ENCODE results near the gene KIF16B.
A peak's percentile ranks its signal among the peaks of the same experiment; 100 is the strongest.

The KIF16B gene

GRCh38 chr20:16423311-16424212, 149.7 kb downstream of the KIF16B start:
- Histone ChIP-seq H3K18ac (ENCODE audit: low read depth in 1 of 2, low read length in 2 of 2) (no peak overlapping the region), H3K9me3 (ENCODE audit: control insufficient read depth, low read length) (peaks cover 9% of the 10 kb centered on the region), H2AK5ac (ENCODE audit: low read length, severe bottlenecking) (no peak overlapping the region), H3K4me2 (ENCODE audit: low read length, poor library complexity, severe bottlenecking) (no peak overlapping the region), H2BK15ac (ENCODE audit: low read depth, poor library complexity, severe bottlenecking) (no peak overlapping the region), H3K36me3 (ENCODE audit: control insufficient read depth in 1 of 2, insufficient read depth in 2 of 2, low read depth in 1 of 2, low read length in 2 of 2) (peaks cover 0 to 58% of the 10 kb centered on the region in 2 experiments), H3K23ac (ENCODE audit: low read length in 2 of 2) (no peak overlapping the region), H3K79me1 (replicated peaks; ENCODE audit: low read length, poor library complexity, severe bottlenecking) (no peaks in the 10 kb centered on the region), H3K27ac (ENCODE audit: low read length, poor library complexity, severe bottlenecking) (no peak overlapping the region), H3K4me1 (ENCODE audit: control insufficient read depth, insufficient read depth, low read depth, low read length) (no peaks in the 10 kb centered on the region), H2BK5ac (ENCODE audit: low read depth, low read length, poor library complexity, severe bottlenecking) (no peak overlapping the region), H3K4ac (ENCODE audit: low read depth in 1 of 2, low read length in 2 of 2) (no peak overlapping the region), H2BK120ac (ENCODE audit: low read depth, low read length) (no peak overlapping the region), H3K27me3 (ENCODE audit: control insufficient read depth in 1 of 2, insufficient read depth in 1 of 2, low read length in 2 of 2) (no peaks in the 10 kb centered on the region), H2BK12ac (ENCODE audit: low read length in 2 of 2) (no peak overlapping the region), H3K9ac (ENCODE audit: low read length) (no peak overlapping the region), H4K8ac (ENCODE audit: low read length) (no peak overlapping the region), H2AFZ (ENCODE audit: low read depth, low read length) (no peak overlapping the region), H4K91ac (ENCODE audit: low read length) (no peak overlapping the region), H3K4me3 (ENCODE audit: insufficient read depth in 1 of 2, low read depth in 1 of 2, low read length in 2 of 2) (no peak overlapping the region), H3K14ac (ENCODE audit: low read length in 2 of 2) (no peak overlapping the region)
- DNase-seq, result peak; percentile 71
- 89% methylated on average over 3 of the region's 4 CpGs for WGBS

DNA sequence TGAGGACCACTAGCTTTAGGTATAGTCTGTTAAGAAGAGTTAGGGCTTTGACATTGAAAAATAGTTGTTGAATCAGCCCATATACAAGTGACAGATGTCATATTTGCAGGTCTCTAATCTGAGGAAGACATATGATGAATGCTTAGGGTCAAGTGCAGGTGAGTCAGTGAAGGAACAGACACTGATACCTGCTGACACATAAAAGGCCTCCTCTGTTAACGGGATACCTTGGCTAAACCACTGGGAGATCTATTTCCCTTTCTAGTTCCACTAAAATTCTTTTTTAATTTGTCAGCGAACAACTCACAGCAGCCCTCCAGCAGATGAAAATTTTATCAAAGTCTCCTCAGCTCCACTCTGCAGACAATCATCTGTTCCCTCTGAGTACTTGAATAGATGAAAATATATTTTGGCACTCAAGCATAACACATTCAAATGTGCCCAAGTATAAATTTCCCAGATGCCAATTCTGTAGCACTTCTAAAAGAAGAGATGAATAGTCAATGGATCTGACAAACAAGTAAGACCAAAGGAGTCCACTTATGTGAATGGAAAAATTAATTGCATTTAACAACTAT, 154.0 kb downstream of the KIF16B start:
- H3K27me3 ChIP-seq (ENCODE audit: control insufficient read depth in 1 of 2, insufficient read depth in 1 of 2, low read length in 2 of 2), result no peaks in the 10 kb centered on the region
- no peak overlapping the region for H4K91ac ChIP-seq (ENCODE audit: low read length)
- H3K79me1 ChIP-seq (replicated peaks; ENCODE audit: low read length, poor library complexity, severe bottlenecking), result no peaks in the 10 kb centered on the region
- H3K18ac ChIP-seq (ENCODE audit: low read depth in 1 of 2, low read length in 2 of 2), result no peak overlapping the region
- no peak overlapping the region for H2AK5ac ChIP-seq (ENCODE audit: low read length, severe bottlenecking)
- peaks cover 4% of the 10 kb centered on the region for H3K4me1 ChIP-seq (ENCODE audit: control insufficient read depth, insufficient read depth, low read depth, low read length)
- no peak overlapping the region for H3K14ac ChIP-seq (ENCODE audit: low read length in 2 of 2)
- no peak for DNase-seq
- no peak overlapping the region for H3K9ac ChIP-seq (ENCODE audit: low read length)
- H2BK120ac ChIP-seq (ENCODE audit: low read depth, low read length), result no peak overlapping the region
- H3K23ac ChIP-seq (ENCODE audit: low read length in 2 of 2), result no peak overlapping the region
- H2BK12ac ChIP-seq (ENCODE audit: low read length in 2 of 2), result no peak overlapping the region
- no peak overlapping the region for H2BK5ac ChIP-seq (ENCODE audit: low read depth, low read length, poor library complexity, severe bottlenecking)
- H4K8ac ChIP-seq (ENCODE audit: low read length), result no peak overlapping the region
- no peak overlapping the region for H3K4me2 ChIP-seq (ENCODE audit: low read length, poor library complexity, severe bottlenecking)
- no peak overlapping the region for H3K4me3 ChIP-seq (ENCODE audit: insufficient read depth in 1 of 2, low read depth in 1 of 2, low read length in 2 of 2)
- no peak overlapping the region for H3K27ac ChIP-seq (ENCODE audit: low read length, poor library complexity, severe bottlenecking)
- peaks cover 9% of the 10 kb centered on the region for H3K9me3 ChIP-seq (ENCODE audit: control insufficient read depth, low read length)
- H3K36me3 ChIP-seq (ENCODE audit: control insufficient read depth in 1 of 2, insufficient read depth in 2 of 2, low read depth in 1 of 2, low read length in 2 of 2), result peaks cover 0 to 28% of the 10 kb centered on the region in 2 experiments
- 91% methylated on average over 1 of the region's 2 CpGs for WGBS
- H2BK15ac ChIP-seq (ENCODE audit: low read depth, poor library complexity, severe bottlenecking), result no peak overlapping the region
- H2AFZ ChIP-seq (ENCODE audit: low read depth, low read length), result no peak overlapping the region
- no peak overlapping the region for H3K4ac ChIP-seq (ENCODE audit: low read depth in 1 of 2, low read length in 2 of 2)

GRCh38 chr20:16418616-16419015, 154.6 kb downstream of the KIF16B start:
- DNase-seq, result no peak
- no peaks in the 10 kb centered on the region for H3K27me3 ChIP-seq (ENCODE audit: control insufficient read depth in 1 of 2, insufficient read depth in 1 of 2, low read length in 2 of 2)
- H2BK120ac ChIP-seq (ENCODE audit: low read depth, low read length), result no peak overlapping the region
- H2AK5ac ChIP-seq (ENCODE audit: low read length, severe bottlenecking), result no peak overlapping the region
- H2BK5ac ChIP-seq (ENCODE audit: low read depth, low read length, poor library complexity, severe bottlenecking), result no peak overlapping the region
- no peak overlapping the region for H2AFZ ChIP-seq (ENCODE audit: low read depth, low read length)
- H3K18ac ChIP-seq (ENCODE audit: low read depth in 1 of 2, low read length in 2 of 2), result no peak overlapping the region
- H3K9me3 ChIP-seq (ENCODE audit: control insufficient read depth, low read length), result peaks cover 3% of the 10 kb centered on the region
- peaks cover 0 to 22% of the 10 kb centered on the region in 2 experiments for H3K36me3 ChIP-seq (ENCODE audit: control insufficient read depth in 1 of 2, insufficient read depth in 2 of 2, low read depth in 1 of 2, low read length in 2 of 2)
- H3K23ac ChIP-seq (ENCODE audit: low read length in 2 of 2), result no peak overlapping the region
- no peak overlapping the region for H2BK15ac ChIP-seq (ENCODE audit: low read depth, poor library complexity, severe bottlenecking)
- H3K14ac ChIP-seq (ENCODE audit: low read length in 2 of 2), result no peak overlapping the region
- no peak overlapping the region for H2BK12ac ChIP-seq (ENCODE audit: low read length in 2 of 2)
- no peak overlapping the region for H3K4me2 ChIP-seq (ENCODE audit: low read length, poor library complexity, severe bottlenecking)
- no peak overlapping the region for H4K91ac ChIP-seq (ENCODE audit: low read length)
- H3K4ac ChIP-seq (ENCODE audit: low read depth in 1 of 2, low read length in 2 of 2), result no peak overlapping the region
- peaks cover 4% of the 10 kb centered on the region for H3K4me1 ChIP-seq (ENCODE audit: control insufficient read depth, insufficient read depth, low read depth, low read length)
- H3K4me3 ChIP-seq (ENCODE audit: insufficient read depth in 1 of 2, low read depth in 1 of 2, low read length in 2 of 2), result no peak overlapping the region
- WGBS, result 94% methylated on average over 1 of the region's 1 CpG
- no peaks in the 10 kb centered on the region for H3K79me1 ChIP-seq (replicated peaks; ENCODE audit: low read length, poor library complexity, severe bottlenecking)
- H3K9ac ChIP-seq (ENCODE audit: low read length), result no peak overlapping the region
- H3K27ac ChIP-seq (ENCODE audit: low read length, poor library complexity, severe bottlenecking), result no peak overlapping the region
- no peak overlapping the region for H4K8ac ChIP-seq (ENCODE audit: low read length)

- H3K4me1 ChIP-seq (ENCODE audit: control insufficient read depth, insufficient read depth, low read depth, low read length), result peaks cover 4% of the 10 kb centered on the region
- H3K4me3 ChIP-seq (ENCODE audit: insufficient read depth in 1 of 2, low read depth in 1 of 2, low read length in 2 of 2), result no peak overlapping the region
- no peak overlapping the region for H4K8ac ChIP-seq (ENCODE audit: low read length)
- H2BK120ac ChIP-seq (ENCODE audit: low read depth, low read length), result no peak overlapping the region
- no peak overlapping the region for H2BK5ac ChIP-seq (ENCODE audit: low read depth, low read length, poor library complexity, severe bottlenecking)
- no peak overlapping the region for H3K9ac ChIP-seq (ENCODE audit: low read length)
- H3K14ac ChIP-seq (ENCODE audit: low read length in 2 of 2), result no peak overlapping the region
- DNase-seq, result no peak
- H3K4ac ChIP-seq (ENCODE audit: low read depth in 1 of 2, low read length in 2 of 2), result no peak overlapping the region
- peaks cover 0 to 11% of the 10 kb centered on the region in 2 experiments for H3K36me3 ChIP-seq (ENCODE audit: control insufficient read depth in 1 of 2, insufficient read depth in 2 of 2, low read depth in 1 of 2, low read length in 2 of 2)
- no peak overlapping the region for H4K91ac ChIP-seq (ENCODE audit: low read length)
- 98% methylated on average over 8 of the region's 8 CpGs for WGBS
- H3K79me1 ChIP-seq (replicated peaks; ENCODE audit: low read length, poor library complexity, severe bottlenecking), result no peaks in the 10 kb centered on the region
- H2BK15ac ChIP-seq (ENCODE audit: low read depth, poor library complexity, severe bottlenecking), result no peak overlapping the region
- H2AK5ac ChIP-seq (ENCODE audit: low read length, severe bottlenecking), result no peak overlapping the region
- H3K18ac ChIP-seq (ENCODE audit: low read depth in 1 of 2, low read length in 2 of 2), result no peak overlapping the region
- no peak overlapping the region for H2BK12ac ChIP-seq (ENCODE audit: low read length in 2 of 2)
- no peak overlapping the region for H2AFZ ChIP-seq (ENCODE audit: low read depth, low read length)
- H3K9me3 ChIP-seq (ENCODE audit: control insufficient read depth, low read length), result peaks cover 4% of the 10 kb centered on the region
- no peak overlapping the region for H3K23ac ChIP-seq (ENCODE audit: low read length in 2 of 2)
- H3K27me3 ChIP-seq (ENCODE audit: control insufficient read depth in 1 of 2, insufficient read depth in 1 of 2, low read length in 2 of 2), result no peaks in the 10 kb centered on the region
- H3K27ac ChIP-seq (ENCODE audit: low read length, poor library complexity, severe bottlenecking), result peak overlapping the region; percentile 76
- H3K4me2 ChIP-seq (ENCODE audit: low read length, poor library complexity, severe bottlenecking), result peak overlapping the region; percentile 29
Measured at GRCh38 chr20:16417001-16417400, 156.2 kb downstream of the KIF16B start.

Measured in mesenchymal stem cell (in vitro differentiated cells and primary cell).